ENCODE results near the gene PDE8A. TPM values are rescaled to one million over a fixed set of nuclear protein-coding genes. Genes with fewer than 3 reads are reported as not detected.

Gene PDE8A
- total RNA-seq: 73.9 TPM

GRCh38 chr15:84981711-84982300 lies at the start of gene PDE8A:
PDE8A (plus strand) TSS chr15:84981856; CDS start chr15:84982163, 307 bp downstream.

Small RNA genes within 50 kb of the gene (small RNA-seq; reads per million reads assigned to genes)
- gene AC044860.2 (ENCODE audit: low replicate concordance): not detected
- not detected for gene RNU6-339P (ENCODE audit: low replicate concordance)
- not detected for gene RNU6-796P (ENCODE audit: low replicate concordance)

Other genes starting within 250 kb of the PDE8A start
- gene ZNF592, start 233.3 kb upstream of the PDE8A start, total RNA-seq: 20.6 TPM
- gene ALPK3, start 164.5 kb upstream of the PDE8A start, total RNA-seq: 20.2 TPM
- 6.6 TPM for gene SLC28A1, start 97.2 kb upstream of the PDE8A start, total RNA-seq

Measured in metanephros (tissue), 2 donors.